ENCODE results near the gene CCDC192. TPM values are rescaled to one million over a fixed set of nuclear protein-coding genes. Genes with fewer than 3 reads are reported as not detected.

CCDC192 gene
- polyA plus RNA-seq, 4 donors: 0.07 to 0.49 TPM; not detected in 2

GRCh38 chr5:127886081-127886480 is 182.9 kb downstream of the CCDC192 start:
- Histone ChIP-seq H3K36me3 (ENCODE audit: control insufficient read depth in 3 of 3, insufficient read depth in 2 of 3, low read depth in 1 of 3, low read length in 3 of 3) (no peaks in the 10 kb centered on the region), H3K4me1 (ENCODE audit: control insufficient read depth in 3 of 3, insufficient read depth in 2 of 3, low read depth in 1 of 3, low read length in 2 of 3) (peaks cover 0 to 12% (median 0%) of the 10 kb centered on the region in 3 donors), H3K27me3 (ENCODE audit: control insufficient read depth in 3 of 3, insufficient read depth in 3 of 3, low read length in 3 of 3) (no peaks in the 10 kb centered on the region), H3K27ac (ENCODE audit: low read depth in 1 of 3, low read length in 2 of 3) (peak overlapping the region in 1 of 3 donors; percentile 68), H3K4me3 (ENCODE audit: low read depth in 1 of 3, low read length in 3 of 3) (no peak overlapping the region), H3K9me3 (ENCODE audit: control insufficient read depth in 2 of 2, insufficient read depth in 1 of 2, low read depth in 1 of 2, low read length in 1 of 2) (no peaks in the 10 kb centered on the region)
- FAIRE-seq (no peak), DNase-seq (peak; percentile 44 to 65)
- WGBS, 3 donors: 14 to 56% (median 52%) methylated on average over 3 of the region's 3 CpGs

DNA sequence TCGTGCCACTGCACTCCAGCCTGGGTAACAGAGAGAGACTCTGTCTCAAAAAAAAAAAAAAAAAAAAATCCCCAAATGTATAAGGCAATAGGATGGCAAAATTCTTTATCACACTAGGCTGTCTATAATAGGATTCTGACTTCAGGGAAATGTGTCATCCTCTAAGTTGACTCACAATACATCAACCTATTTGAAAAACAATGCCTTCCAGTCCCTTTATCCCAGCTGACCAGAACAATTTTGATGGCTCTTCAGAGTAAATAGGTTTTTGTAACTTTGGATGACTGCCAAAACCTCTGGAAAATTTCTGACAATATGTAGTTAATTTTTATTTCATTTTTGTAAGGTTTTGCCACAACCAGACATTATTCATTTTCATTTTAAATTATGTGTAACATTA is 184.1 kb downstream of the CCDC192 start:
- whole genome bisulfite sequencing, 3 donors: 92 to 100% (median 100%) methylated on average over 1 of the region's 1 CpG
- Histone ChIP-seq H3K4me1 (ENCODE audit: control insufficient read depth in 3 of 3, insufficient read depth in 2 of 3, low read depth in 1 of 3, low read length in 2 of 3) (peaks cover 0 to 10% (median 0%) of the 10 kb centered on the region in 3 donors), H3K9me3 (ENCODE audit: control insufficient read depth in 2 of 2, insufficient read depth in 1 of 2, low read depth in 1 of 2, low read length in 1 of 2) (no peaks in the 10 kb centered on the region), H3K27me3 (ENCODE audit: control insufficient read depth in 3 of 3, insufficient read depth in 3 of 3, low read length in 3 of 3) (no peaks in the 10 kb centered on the region), H3K36me3 (ENCODE audit: control insufficient read depth in 3 of 3, insufficient read depth in 2 of 3, low read depth in 1 of 3, low read length in 3 of 3) (no peaks in the 10 kb centered on the region), H3K27ac (ENCODE audit: low read depth in 1 of 3, low read length in 2 of 3) (no peak overlapping the region), H3K4me3 (ENCODE audit: low read depth in 1 of 3, low read length in 3 of 3) (no peak overlapping the region)
- no peak for DNase-seq
- FAIRE-seq: no peak

GRCh38 chr5:127891942-127892341 is 188.8 kb downstream of the CCDC192 start:
- Histone ChIP-seq H3K4me1 (ENCODE audit: control insufficient read depth in 3 of 3, insufficient read depth in 2 of 3, low read depth in 1 of 3, low read length in 2 of 3) (peaks cover 0 to 3% (median 2%) of the 10 kb centered on the region in 3 donors), H3K27me3 (ENCODE audit: control insufficient read depth in 3 of 3, insufficient read depth in 3 of 3, low read length in 3 of 3) (no peaks in the 10 kb centered on the region), H3K27ac (ENCODE audit: low read depth in 1 of 3, low read length in 2 of 3) (no peak overlapping the region), H3K4me3 (ENCODE audit: low read depth in 1 of 3, low read length in 3 of 3) (no peak overlapping the region), H3K9me3 (ENCODE audit: control insufficient read depth in 2 of 2, insufficient read depth in 1 of 2, low read depth in 1 of 2, low read length in 1 of 2) (no peaks in the 10 kb centered on the region), H3K36me3 (ENCODE audit: control insufficient read depth in 3 of 3, insufficient read depth in 2 of 3, low read depth in 1 of 3, low read length in 3 of 3) (no peaks in the 10 kb centered on the region)
- DNase-seq (no peak), FAIRE-seq (no peak)
- 96 to 100% (median 97%) methylated on average over 1 of the region's 1 CpG for WGBS, 3 donors

- H3K9me3 ChIP-seq (ENCODE audit: control insufficient read depth in 2 of 2, insufficient read depth in 1 of 2, low read depth in 1 of 2, low read length in 1 of 2): no peaks in the 10 kb centered on the region
- H3K27ac ChIP-seq (ENCODE audit: low read depth in 1 of 3, low read length in 2 of 3): peak overlapping the region in 1 of 3 donors; percentile 70
- no peak overlapping the region for H3K4me3 ChIP-seq (ENCODE audit: low read depth in 1 of 3, low read length in 3 of 3)
- H3K27me3 ChIP-seq (ENCODE audit: control insufficient read depth in 3 of 3, insufficient read depth in 3 of 3, low read length in 3 of 3): no peaks in the 10 kb centered on the region
- DNase-seq (peak; percentile 18 to 30), FAIRE-seq (no peak)
- 6 to 25% (median 19%) methylated on average over 6 of the region's 6 CpGs for WGBS, 3 donors
- no peaks in the 10 kb centered on the region for H3K36me3 ChIP-seq (ENCODE audit: control insufficient read depth in 3 of 3, insufficient read depth in 2 of 3, low read depth in 1 of 3, low read length in 3 of 3)
- H3K4me1 ChIP-seq (ENCODE audit: control insufficient read depth in 3 of 3, insufficient read depth in 2 of 3, low read depth in 1 of 3, low read length in 2 of 3): peaks cover 0 to 3% (median 2%) of the 10 kb centered on the region in 3 donors
Measured at GRCh38 chr5:127892467-127893207, 189.4 kb downstream of the CCDC192 start.

DNA sequence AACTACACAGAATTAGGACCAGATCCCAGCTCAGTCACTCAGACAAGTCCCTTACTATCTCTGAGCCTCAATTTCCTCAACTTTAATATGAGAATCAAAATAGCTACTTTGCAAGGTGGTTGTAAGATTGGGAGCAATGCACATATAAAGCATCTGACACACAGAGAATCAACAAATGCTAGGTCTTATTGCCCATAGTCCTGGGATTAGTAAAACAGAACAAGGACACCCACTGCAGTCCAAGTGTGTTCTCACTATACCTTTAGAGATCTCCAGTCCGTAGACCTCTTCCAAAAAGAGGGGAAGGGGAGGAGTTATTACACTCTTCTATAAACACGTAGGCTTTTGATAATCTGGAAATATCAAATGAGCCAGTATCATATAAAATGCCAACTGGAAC is 190.0 kb downstream of the CCDC192 start:
- no peak for FAIRE-seq
- Histone ChIP-seq H3K4me3 (ENCODE audit: low read depth in 1 of 3, low read length in 3 of 3) (no peak overlapping the region), H3K27ac (ENCODE audit: low read depth in 1 of 3, low read length in 2 of 3) (peak overlapping the region in 1 of 3 donors; percentile 70), H3K36me3 (ENCODE audit: control insufficient read depth in 3 of 3, insufficient read depth in 2 of 3, low read depth in 1 of 3, low read length in 3 of 3) (no peaks in the 10 kb centered on the region), H3K27me3 (ENCODE audit: control insufficient read depth in 3 of 3, insufficient read depth in 3 of 3, low read length in 3 of 3) (no peaks in the 10 kb centered on the region), H3K9me3 (ENCODE audit: control insufficient read depth in 2 of 2, insufficient read depth in 1 of 2, low read depth in 1 of 2, low read length in 1 of 2) (no peaks in the 10 kb centered on the region), H3K4me1 (ENCODE audit: control insufficient read depth in 3 of 3, insufficient read depth in 2 of 3, low read depth in 1 of 3, low read length in 2 of 3) (peaks cover 0 to 3% (median 2%) of the 10 kb centered on the region in 3 donors)
- DNase-seq: no peak
- WGBS, 3 donors: 70 to 87% (median 74%) methylated on average over 2 of the region's 2 CpGs

DNA sequence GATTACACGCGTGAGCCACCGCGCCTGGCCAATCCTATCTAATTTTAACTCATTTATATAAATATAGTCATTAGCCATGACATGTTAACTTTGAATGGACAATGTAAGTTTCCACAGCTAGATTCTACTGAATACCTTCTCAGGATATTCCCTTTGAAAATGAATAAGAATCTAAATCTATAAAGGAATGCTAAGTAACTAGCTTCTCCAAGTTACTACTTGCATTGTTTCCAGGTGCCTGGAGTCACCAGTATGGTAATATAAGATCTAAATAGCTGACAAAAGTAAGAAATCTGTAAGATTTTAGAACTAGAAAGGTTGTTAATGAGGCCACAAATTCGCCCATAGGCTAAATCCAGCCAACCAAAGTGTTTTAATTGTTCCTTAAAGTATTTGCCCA is 191.3 kb downstream of the CCDC192 start:
- H3K27ac ChIP-seq (ENCODE audit: low read depth in 1 of 3, low read length in 2 of 3): no peak overlapping the region
- no peaks in the 10 kb centered on the region for H3K36me3 ChIP-seq (ENCODE audit: control insufficient read depth in 3 of 3, insufficient read depth in 2 of 3, low read depth in 1 of 3, low read length in 3 of 3)
- no peak overlapping the region for H3K4me3 ChIP-seq (ENCODE audit: low read depth in 1 of 3, low read length in 3 of 3)
- no peaks in the 10 kb centered on the region for H3K9me3 ChIP-seq (ENCODE audit: control insufficient read depth in 2 of 2, insufficient read depth in 1 of 2, low read depth in 1 of 2, low read length in 1 of 2)
- H3K4me1 ChIP-seq (ENCODE audit: control insufficient read depth in 3 of 3, insufficient read depth in 2 of 3, low read depth in 1 of 3, low read length in 2 of 3): peaks cover 0 to 3% (median 2%) of the 10 kb centered on the region in 3 donors
- DNase-seq: no peak
- FAIRE-seq: no peak
- H3K27me3 ChIP-seq (ENCODE audit: control insufficient read depth in 3 of 3, insufficient read depth in 3 of 3, low read length in 3 of 3): no peaks in the 10 kb centered on the region
- 92 to 96% (median 96%) methylated on average over 5 of the region's 5 CpGs for WGBS, 3 donors

- WGBS, 3 donors: 83 to 89% (median 83%) methylated on average over 4 of the region's 4 CpGs
- H3K36me3 ChIP-seq (ENCODE audit: control insufficient read depth in 3 of 3, insufficient read depth in 2 of 3, low read depth in 1 of 3, low read length in 3 of 3): no peaks in the 10 kb centered on the region
- H3K27ac ChIP-seq (ENCODE audit: low read depth in 1 of 3, low read length in 2 of 3): no peak overlapping the region
- no peaks in the 10 kb centered on the region for H3K9me3 ChIP-seq (ENCODE audit: control insufficient read depth in 2 of 2, insufficient read depth in 1 of 2, low read depth in 1 of 2, low read length in 1 of 2)
- no peaks in the 10 kb centered on the region for H3K4me1 ChIP-seq (ENCODE audit: control insufficient read depth in 3 of 3, insufficient read depth in 2 of 3, low read depth in 1 of 3, low read length in 2 of 3)
- H3K4me3 ChIP-seq (ENCODE audit: low read depth in 1 of 3, low read length in 3 of 3): no peak overlapping the region
- DNase-seq: no peak
- no peak for FAIRE-seq
- H3K27me3 ChIP-seq (ENCODE audit: control insufficient read depth in 3 of 3, insufficient read depth in 3 of 3, low read length in 3 of 3): no peaks in the 10 kb centered on the region
Measured at GRCh38 chr5:127898551-127899213, 195.5 kb downstream of the CCDC192 start.

GRCh38 chr5:127899214-127899610 is 196.0 kb downstream of the CCDC192 start:
- Histone ChIP-seq H3K36me3 (ENCODE audit: control insufficient read depth in 3 of 3, insufficient read depth in 2 of 3, low read depth in 1 of 3, low read length in 3 of 3) (no peaks in the 10 kb centered on the region), H3K9me3 (ENCODE audit: control insufficient read depth in 2 of 2, insufficient read depth in 1 of 2, low read depth in 1 of 2, low read length in 1 of 2) (no peaks in the 10 kb centered on the region), H3K4me3 (ENCODE audit: low read depth in 1 of 3, low read length in 3 of 3) (no peak overlapping the region), H3K4me1 (ENCODE audit: control insufficient read depth in 3 of 3, insufficient read depth in 2 of 3, low read depth in 1 of 3, low read length in 2 of 3) (no peaks in the 10 kb centered on the region), H3K27ac (ENCODE audit: low read depth in 1 of 3, low read length in 2 of 3) (no peak overlapping the region), H3K27me3 (ENCODE audit: control insufficient read depth in 3 of 3, insufficient read depth in 3 of 3, low read length in 3 of 3) (no peaks in the 10 kb centered on the region)
- FAIRE-seq (no peak), DNase-seq (no peak)
- 7 to 26% (median 19%) methylated on average over 2 of the region's 2 CpGs for WGBS, 3 donors

Data from small intestine (tissue), 7 donors.